ENCODE measurements around the gene MVB12A. TPM values are rescaled to one million over a fixed set of nuclear protein-coding genes. Genes with fewer than 3 reads are reported as not detected.

Gene MVB12A
- 21.3 and 32.6 TPM in 2 replicates for total RNA-seq

GRCh38 chr19:17419621-17420474, at the start of gene MVB12A:
Gene MVB12A, plus strand, starts transcription at chr19:17420047. Its CDS starts 89 bp downstream, at chr19:17420136.

GRCh38 chr19:17376935-17377600, 42.8 kb upstream of the MVB12A start, which contains the start of gene PLVAP:
Gene PLVAP, minus strand, starts transcription at chr19:17377342. Its CDS starts 54 bp downstream, at chr19:17377288.

GRCh38 chr19:17393914-17394313, 25.9 kb upstream of the MVB12A start, which contains the start of gene CCDC194:
Gene CCDC194, minus strand, starts transcription at chr19:17394196. Its CDS starts 38 bp downstream, at chr19:17394158.

GRCh38 chr19:17405250-17406045, 14.4 kb upstream of the MVB12A start, which contains the start of gene BST2:
Gene BST2, minus strand, starts transcription at chr19:17405630. Its CDS starts 55 bp downstream, at chr19:17405575.

GRCh38 chr19:17448131-17448967, 28.5 kb downstream of the MVB12A start, which contains the start of gene TMEM221:
Gene TMEM221, minus strand, starts transcription at chr19:17448668. Its CDS starts 206 bp downstream, at chr19:17448462.

GRCh38 chr19:17460372-17461230, 40.8 kb downstream of the MVB12A start, which contains the start of gene NXNL1:
Gene NXNL1, minus strand, starts transcription at chr19:17460926. Its CDS starts 57 bp downstream, at chr19:17460869.

GRCh38 chr19:17470068-17470841, 50.4 kb downstream of the MVB12A start, which contains the start of gene SLC27A1:
Gene SLC27A1, plus strand, starts transcription at chr19:17470524. Its CDS starts 17 bp downstream, at chr19:17470541.

Other genes starting within 250 kb of the MVB12A start
- gene USE1, start 204.7 kb upstream of the MVB12A start, total RNA-seq, result 26.0 and 39.9 TPM in 2 replicates
- gene OCEL1, start 193.8 kb upstream of the MVB12A start, total RNA-seq, result 0.94 and 2.2 TPM in 2 replicates
- gene NR2F6, start 174.1 kb upstream of the MVB12A start, total RNA-seq, result 22.4 and 24.0 TPM in 2 replicates
- not detected in 2 replicates for gene USHBP1, start 155.3 kb upstream of the MVB12A start, total RNA-seq
- gene BABAM1, start 152.6 kb upstream of the MVB12A start, total RNA-seq, result 90.1 and 101 TPM in 2 replicates
- 0.16 and 0.17 TPM in 2 replicates for gene ANKLE1, start 138.1 kb upstream of the MVB12A start, total RNA-seq
- gene ABHD8, start 116.6 kb upstream of the MVB12A start, total RNA-seq, result 8.7 and 10.6 TPM in 2 replicates
- gene MRPL34, start 114.2 kb upstream of the MVB12A start, total RNA-seq, result 17.3 and 29.0 TPM in 2 replicates
- gene DDA1, start 110.5 kb upstream of the MVB12A start, total RNA-seq, result 16.5 TPM in 2 replicates
- gene ANO8, start 85.2 kb upstream of the MVB12A start, total RNA-seq, result 2.2 and 3.9 TPM in 2 replicates
- 7.6 and 8.0 TPM in 2 replicates for gene GTPBP3, start 82.5 kb upstream of the MVB12A start, total RNA-seq
- gene PLVAP, start 42.7 kb upstream of the MVB12A start, total RNA-seq, result not detected in 2 replicates
- not detected in 2 replicates for gene CCDC194, start 25.9 kb upstream of the MVB12A start, total RNA-seq
- 0.60 and 2.8 TPM in 2 replicates for gene BST2, start 14.4 kb upstream of the MVB12A start, total RNA-seq
- gene TMEM221, start 28.6 kb downstream of the MVB12A start, total RNA-seq, result 0.09 and 0.16 TPM in 2 replicates
- not detected in 2 replicates for gene NXNL1, start 40.9 kb downstream of the MVB12A start, total RNA-seq
- gene SLC27A1, start 50.5 kb downstream of the MVB12A start, total RNA-seq, result 17.8 and 28.9 TPM in 2 replicates
- 46.0 and 58.2 TPM in 2 replicates for gene PGLS, start 91.6 kb downstream of the MVB12A start, total RNA-seq
- gene COLGALT1, start 135.6 kb downstream of the MVB12A start, total RNA-seq, result 43.1 and 54.9 TPM in 2 replicates

Measured in bronchial smooth muscle cell (primary cell).